Neuron (in vitro differentiated cells): Measurements from ENCODE around the gene CFAP68.

ENCODE experiments used
- H2AFZ ChIP-seq: one replicate; pipeline ENCODE4 v1.6.1; 2013; ENCODE audit warnings: low read depth, mild to moderate bottlenecking, inconsistent platforms, low read length, moderate library complexity
- H3K27me3 ChIP-seq: one replicate; pipeline ENCODE4 v1.6.1; 2013; ENCODE audit warnings: low read length; ENCODE audit not compliant: insufficient read depth
- H3K36me3 ChIP-seq: one replicate; pipeline ENCODE4 v1.6.1; 2013; ENCODE audit warnings: low read length; ENCODE audit not compliant: insufficient read depth
- H3K4me1 ChIP-seq: one replicate; pipeline ENCODE4 v1.6.1; 2013; ENCODE audit warnings: low read length; ENCODE audit not compliant: insufficient read depth
- H3K4me3 ChIP-seq: 2 replicates; pipeline ENCODE4 v1.5.1; 2013; ENCODE audit warnings: mild to moderate bottlenecking, low read length, moderate library complexity
- H3K9me3 ChIP-seq: one replicate; pipeline ENCODE4 v1.6.1; 2013; ENCODE audit warnings: low read length

Gene CFAP68

GRCh38 chr11:111846063-111846462 is 33.3 kb upstream of the CFAP68 start:
- Histone ChIP-seq H3K4me1 (peaks cover 14% of the 10 kb centered on the region), H3K27me3 (no peaks in the 10 kb centered on the region), H3K36me3 (peaks cover 38% of the 10 kb centered on the region), H3K9me3 (no peaks in the 10 kb centered on the region), H2AFZ (no peak overlapping the region), H3K4me3 (no peak overlapping the region)

GRCh38 chr11:111846636-111847035 is 32.7 kb upstream of the CFAP68 start:
- H2AFZ ChIP-seq = no peak overlapping the region
- H3K27me3 ChIP-seq = no peaks in the 10 kb centered on the region
- H3K4me3 ChIP-seq = no peak overlapping the region
- H3K36me3 ChIP-seq = peaks cover 41% of the 10 kb centered on the region
- no peaks in the 10 kb centered on the region for H3K9me3 ChIP-seq
- H3K4me1 ChIP-seq = peaks cover 14% of the 10 kb centered on the region

- no peaks in the 10 kb centered on the region for H3K9me3 ChIP-seq
- peaks cover 45% of the 10 kb centered on the region for H3K36me3 ChIP-seq
- no peak overlapping the region for H2AFZ ChIP-seq
- no peaks in the 10 kb centered on the region for H3K27me3 ChIP-seq
- no peak overlapping the region for H3K4me3 ChIP-seq
- H3K4me1 ChIP-seq = peaks cover 14% of the 10 kb centered on the region
These were observed 29.7 kb upstream of the CFAP68 start for GRCh38 chr11:111849631-111850030.

- no peaks in the 10 kb centered on the region for H3K27me3 ChIP-seq
- H3K9me3 ChIP-seq = no peaks in the 10 kb centered on the region
- no peak overlapping the region for H2AFZ ChIP-seq
- no peak overlapping the region for H3K4me3 ChIP-seq
- H3K4me1 ChIP-seq = peaks cover 14% of the 10 kb centered on the region
- peaks cover 55% of the 10 kb centered on the region for H3K36me3 ChIP-seq
These were observed 28.3 kb upstream of the CFAP68 start for GRCh38 chr11:111851067-111851466.

GRCh38 chr11:111851636-111852035 is 27.7 kb upstream of the CFAP68 start:
- Histone ChIP-seq H3K9me3 (no peaks in the 10 kb centered on the region), H3K36me3 (peaks cover 55% of the 10 kb centered on the region)

GRCh38 chr11:111852103-111852502 is 27.2 kb upstream of the CFAP68 start:
- no peaks in the 10 kb centered on the region for H3K9me3 ChIP-seq
- H3K4me1 ChIP-seq = peaks cover 5% of the 10 kb centered on the region
- no peak overlapping the region for H2AFZ ChIP-seq
- H3K4me3 ChIP-seq = no peak overlapping the region
- no peaks in the 10 kb centered on the region for H3K27me3 ChIP-seq
- peaks cover 56% of the 10 kb centered on the region for H3K36me3 ChIP-seq

More at GRCh38 chr11:111851636-111852035, 27.7 kb upstream of the CFAP68 start:
- Histone ChIP-seq H3K27me3 (no peaks in the 10 kb centered on the region), H3K4me3 (no peak overlapping the region), H2AFZ (no peak overlapping the region), H3K4me1 (peaks cover 9% of the 10 kb centered on the region)

- Histone ChIP-seq H3K27me3 (no peaks in the 10 kb centered on the region), H2AFZ (no peak overlapping the region), H3K36me3 (peaks cover 69% of the 10 kb centered on the region), H3K4me3 (no peak overlapping the region), H3K4me1 (no peaks in the 10 kb centered on the region), H3K9me3 (no peaks in the 10 kb centered on the region)
These were observed 23.8 kb upstream of the CFAP68 start for GRCh38 chr11:111855506-111855905.

- Histone ChIP-seq H3K4me1 (no peaks in the 10 kb centered on the region), H3K27me3 (no peaks in the 10 kb centered on the region), H3K36me3 (peaks cover 66% of the 10 kb centered on the region)
These were observed 19.1 kb upstream of the CFAP68 start for GRCh38 chr11:111860257-111860656.

GRCh38 chr11:111870113-111870512 is 9.2 kb upstream of the CFAP68 start:
- Histone ChIP-seq H3K36me3 (peaks cover 30% of the 10 kb centered on the region), H2AFZ (no peak overlapping the region), H3K9me3 (no peaks in the 10 kb centered on the region), H3K27me3 (no peaks in the 10 kb centered on the region), H3K4me3 (peak overlapping the region; percentile 80), H3K4me1 (peaks cover 4% of the 10 kb centered on the region)

More at GRCh38 chr11:111860257-111860656, 19.1 kb upstream of the CFAP68 start:
- H2AFZ ChIP-seq = no peak overlapping the region
- no peaks in the 10 kb centered on the region for H3K9me3 ChIP-seq
- no peak overlapping the region for H3K4me3 ChIP-seq

- Histone ChIP-seq H3K27me3 (no peaks in the 10 kb centered on the region), H3K36me3 (peaks cover 26% of the 10 kb centered on the region), H3K4me1 (peaks cover 4% of the 10 kb centered on the region), H2AFZ (peak overlapping the region; percentile 83), H3K4me3 (peak overlapping the region; percentile 80), H3K9me3 (no peaks in the 10 kb centered on the region)
These were observed 8.8 kb upstream of the CFAP68 start for GRCh38 chr11:111870522-111870885.

GRCh38 chr11:111870886-111871692 is 8.3 kb upstream of the CFAP68 start, which contains the start of gene ALG9:
Gene ALG9, minus strand, starts transcription at chr11:111871581. Its CDS starts 99 bp downstream, at chr11:111871482.
- Histone ChIP-seq H3K9me3 (no peaks in the 10 kb centered on the region), H3K4me3 (peak within 1 kb of the TSS; percentile 80), H3K36me3 (peaks cover 23% of the 10 kb centered on the region), H3K27me3 (no peaks in the 10 kb centered on the region), H3K4me1 (peaks cover 4% of the 10 kb centered on the region), H2AFZ (peak within 1 kb of the TSS; percentile 83)

GRCh38 chr11:111871693-111872161 is 7.6 kb upstream of the CFAP68 start:
- Histone ChIP-seq H3K9me3 (no peaks in the 10 kb centered on the region), H3K36me3 (peaks cover 17% of the 10 kb centered on the region), H3K4me3 (peak overlapping the region; percentile 80)

GRCh38 chr11:111878385-111878848 is 924 bp upstream of the CFAP68 start:
- H3K4me1 ChIP-seq = peaks cover 12% of the 10 kb centered on the region
- H3K4me3 ChIP-seq = peak overlapping the region; percentile 74
- H3K27me3 ChIP-seq = no peaks in the 10 kb centered on the region
- H3K9me3 ChIP-seq = no peaks in the 10 kb centered on the region
- H2AFZ ChIP-seq = peak overlapping the region; percentile 95
- H3K36me3 ChIP-seq = peaks cover 9% of the 10 kb centered on the region

More at GRCh38 chr11:111871693-111872161, 7.6 kb upstream of the CFAP68 start:
- peaks cover 4% of the 10 kb centered on the region for H3K4me1 ChIP-seq
- H3K27me3 ChIP-seq = no peaks in the 10 kb centered on the region
- peak overlapping the region; percentile 83 for H2AFZ ChIP-seq
